NOMO-1 (cell line): ENCODE results near the gene TNFSF11.

Experiments used
- DNase-seq, 2 experiments: peaks; one replicate each; lab custom pipeline; 2025; ENCODE audit not compliant: unreplicated experiment in 2 of 2; lab: John Stamatoyannopoulos, UW

The TNFSF11 gene

GRCh38 chr13:42607546-42607945 lies 33.6 kb downstream of the TNFSF11 start:
- no peak for DNase-seq

- DNase-seq = peak in 1 of 2 experiments; percentile 8
These were observed 36.7 kb downstream of the TNFSF11 start for GRCh38 chr13:42610649-42611048.

- no peak for DNase-seq
These were observed 37.3 kb downstream of the TNFSF11 start for GRCh38 chr13:42611086-42611779.

- DNase-seq = no peak
These were observed 38.2 kb downstream of the TNFSF11 start for GRCh38 chr13:42612021-42612765.

GRCh38 chr13:42614436-42615035 lies 40.6 kb downstream of the TNFSF11 start:
- no peak for DNase-seq

GRCh38 chr13:42615691-42616090 lies 41.7 kb downstream of the TNFSF11 start:
- no peak for DNase-seq

- DNase-seq = no peak
These were observed 43.3 kb downstream of the TNFSF11 start for GRCh38 chr13:42617221-42617620.

- no peak for DNase-seq
These were observed 50.0 kb downstream of the TNFSF11 start for GRCh38 chr13:42623916-42624315.

- no peak for DNase-seq
These were observed 51.7 kb downstream of the TNFSF11 start for GRCh38 chr13:42625611-42626010.

GRCh38 chr13:42626176-42626860 lies 52.4 kb downstream of the TNFSF11 start:
- no peak for DNase-seq

- DNase-seq = no peak
These were observed 54.7 kb downstream of the TNFSF11 start for GRCh38 chr13:42628666-42629065.

- no peak for DNase-seq
These were observed 57.2 kb downstream of the TNFSF11 start for GRCh38 chr13:42631181-42631580.

- no peak for DNase-seq
These were observed 59.5 kb downstream of the TNFSF11 start for GRCh38 chr13:42633495-42633894.

- no peak for DNase-seq
These were observed 64.1 kb downstream of the TNFSF11 start for GRCh38 chr13:42638101-42638500.

- DNase-seq = no peak
These were observed 64.9 kb downstream of the TNFSF11 start for GRCh38 chr13:42638886-42639285.

- DNase-seq = no peak
These were observed 69.1 kb downstream of the TNFSF11 start for GRCh38 chr13:42643076-42643475.

- DNase-seq = no peak
These were observed 70.9 kb downstream of the TNFSF11 start for GRCh38 chr13:42644841-42645240.

GRCh38 chr13:42645717-42646116 lies 71.8 kb downstream of the TNFSF11 start:
- DNase-seq = no peak

- DNase-seq = no peak
These were observed 75.2 kb downstream of the TNFSF11 start for GRCh38 chr13:42649141-42649540.

- DNase-seq = no peak
These were observed 75.9 kb downstream of the TNFSF11 start for GRCh38 chr13:42649831-42650230.

- DNase-seq = peak in 1 of 2 experiments; percentile 26
These were observed 76.6 kb downstream of the TNFSF11 start for GRCh38 chr13:42650506-42650905.
